Loucy (cell line): ENCODE data around the gene YBX2.

Experiments
- H2AFZ ChIP-seq: fragments of 200-600 bp; sonication (generic); 2 replicates; pipeline ENCODE4 v1.6.0; 2016; ENCODE audit warnings: antibody characterized with exemption, mild to moderate bottlenecking, low read length, moderate library complexity
- H3F3A ChIP-seq: fragments of 200-600 bp; 2 replicates; pipeline ENCODE4 v1.6.0; 2016; ENCODE audit warnings: antibody characterized with exemption, low read depth, mild to moderate bottlenecking
- H3K27me3 ChIP-seq: fragments of 200-600 bp; sonication (generic); 2 replicates; pipeline ENCODE4 v1.6.1; 2014; ENCODE audit warnings: low read length, mild to moderate bottlenecking; ENCODE audit not compliant: insufficient read depth, poor library complexity, severe bottlenecking
- H3K36me3 ChIP-seq: fragments of 200-600 bp; sonication (generic); 2 replicates; pipeline ENCODE4 v1.6.1; 2016; ENCODE audit warnings: low read length; ENCODE audit not compliant: insufficient read depth
- H3K4me1 ChIP-seq: fragments of 200-600 bp; sonication (generic); 2 replicates; pipeline ENCODE4 v1.5.1; 2014; ENCODE audit warnings: low read length, mild to moderate bottlenecking; ENCODE audit not compliant: insufficient read depth, poor library complexity, severe bottlenecking
- H3K4me2 ChIP-seq: fragments of 200-600 bp; sonication (generic); 2 replicates; pipeline ENCODE4 v1.6.0; 2014; ENCODE audit warnings: antibody characterized with exemption, low read length, low read depth, mild to moderate bottlenecking; ENCODE audit not compliant: poor library complexity, severe bottlenecking
- H3K4me3 ChIP-seq: fragments of 200-600 bp; sonication (generic); 2 replicates; pipeline ENCODE4 v1.5.1; 2014; ENCODE audit warnings: low read length, mild to moderate bottlenecking, mixed read lengths; ENCODE audit not compliant: poor library complexity, severe bottlenecking
- H3K79me2 ChIP-seq: fragments of 200-600 bp; sonication (generic); 2 replicates; pipeline ENCODE4 v1.6.1; 2014; ENCODE audit warnings: low read length; ENCODE audit not compliant: insufficient read depth
- H3K9ac ChIP-seq: fragments of 200-600 bp; sonication (generic); 2 replicates; pipeline ENCODE4 v1.6.0; 2014; ENCODE audit warnings: mild to moderate bottlenecking, low read depth, low read length, moderate library complexity; ENCODE audit not compliant: poor library complexity, severe bottlenecking
- H3K9me2 ChIP-seq: fragments of 200-600 bp; sonication (generic); replicated peaks from 2 replicates; pipeline ENCODE4 v1.6.1; 2016; ENCODE audit warnings: low read depth, low read length, mixed read lengths
- H3K9me3 ChIP-seq: fragments of 200-600 bp; sonication (generic); 2 replicates; pipeline ENCODE4 v1.6.1; 2014; ENCODE audit warnings: mild to moderate bottlenecking, antibody characterized with exemption, low read length, low read depth; ENCODE audit not compliant: insufficient read depth
- H4K20me1 ChIP-seq: fragments of 200-600 bp; sonication (generic); 2 replicates; pipeline ENCODE4 v1.6.0; 2014; ENCODE audit warnings: antibody characterized with exemption, low read length, mild to moderate bottlenecking; ENCODE audit not compliant: insufficient read depth, poor library complexity, severe bottlenecking
- EZH2phosphoT487 ChIP-seq: fragments of 200-600 bp; IDR thresholded peaks from 2 replicates; pipeline ENCODE4 v1.6.1; 2018; ENCODE audit warnings: antibody characterized with exemption, mild to moderate bottlenecking, moderate library complexity, borderline replicate concordance
- TF ChIP-seq, protein P1 (sequence below): fragments of 200-600 bp; sonication (generic); conservative IDR thresholded peaks from 2 replicates; pipeline ENCODE4 v1.5.1; 2014; ENCODE audit warnings: mild to moderate bottlenecking, antibody characterized with exemption, low read length

YBX2 gene

DNA sequence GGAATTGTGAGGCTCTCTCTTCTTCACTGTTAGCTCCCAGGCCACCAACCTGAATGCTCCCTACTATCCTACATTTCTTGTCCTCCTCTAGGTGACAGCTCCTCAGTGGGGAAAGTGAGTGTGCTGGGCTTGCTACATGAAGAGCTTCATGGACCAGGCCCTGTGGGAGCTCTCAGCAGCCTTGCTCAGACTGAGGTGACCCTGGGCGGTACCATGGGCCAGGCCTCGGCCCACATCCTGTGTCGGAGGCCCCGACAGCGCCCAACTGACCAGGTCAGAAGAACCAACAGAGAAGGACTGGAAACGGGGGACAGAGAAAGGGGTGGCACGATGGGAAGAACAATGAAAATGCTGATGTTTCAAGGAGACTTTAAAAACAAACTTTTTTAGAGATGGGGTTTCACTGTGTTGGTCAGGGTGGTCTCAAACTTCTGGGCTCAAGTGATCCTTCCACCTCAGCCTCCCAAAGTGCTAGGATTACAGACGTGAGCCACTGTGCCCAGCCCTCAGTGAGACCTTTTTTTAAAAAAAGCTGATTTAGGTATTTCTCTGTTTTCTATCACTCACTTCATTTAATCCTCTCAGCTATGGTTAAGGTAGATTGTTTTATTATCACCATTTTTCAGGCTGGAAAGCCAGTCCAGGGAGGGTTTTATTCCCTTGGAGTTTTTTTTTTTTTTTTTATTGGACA, 37.5 kb downstream of the YBX2 start:
- Histone ChIP-seq H2AFZ (no peak overlapping the region), H3K4me3 (no peak overlapping the region), H3K9me3 (no peaks in the 10 kb centered on the region), H3K27me3 (no peaks in the 10 kb centered on the region), H3K9me2 (no peaks in the 10 kb centered on the region), H3K79me2 (peaks cover 25% of the 10 kb centered on the region), H3K4me2 (no peak overlapping the region), H3F3A (no peaks in the 10 kb centered on the region), H3K4me1 (peaks cover 13% of the 10 kb centered on the region), H3K36me3 (peaks cover 29% of the 10 kb centered on the region; the same call in 1 of the 2 replicates), H4K20me1 (peaks cover 9% of the 10 kb centered on the region), H3K9ac (no peak overlapping the region)
- TF ChIP-seq, protein P1, sequence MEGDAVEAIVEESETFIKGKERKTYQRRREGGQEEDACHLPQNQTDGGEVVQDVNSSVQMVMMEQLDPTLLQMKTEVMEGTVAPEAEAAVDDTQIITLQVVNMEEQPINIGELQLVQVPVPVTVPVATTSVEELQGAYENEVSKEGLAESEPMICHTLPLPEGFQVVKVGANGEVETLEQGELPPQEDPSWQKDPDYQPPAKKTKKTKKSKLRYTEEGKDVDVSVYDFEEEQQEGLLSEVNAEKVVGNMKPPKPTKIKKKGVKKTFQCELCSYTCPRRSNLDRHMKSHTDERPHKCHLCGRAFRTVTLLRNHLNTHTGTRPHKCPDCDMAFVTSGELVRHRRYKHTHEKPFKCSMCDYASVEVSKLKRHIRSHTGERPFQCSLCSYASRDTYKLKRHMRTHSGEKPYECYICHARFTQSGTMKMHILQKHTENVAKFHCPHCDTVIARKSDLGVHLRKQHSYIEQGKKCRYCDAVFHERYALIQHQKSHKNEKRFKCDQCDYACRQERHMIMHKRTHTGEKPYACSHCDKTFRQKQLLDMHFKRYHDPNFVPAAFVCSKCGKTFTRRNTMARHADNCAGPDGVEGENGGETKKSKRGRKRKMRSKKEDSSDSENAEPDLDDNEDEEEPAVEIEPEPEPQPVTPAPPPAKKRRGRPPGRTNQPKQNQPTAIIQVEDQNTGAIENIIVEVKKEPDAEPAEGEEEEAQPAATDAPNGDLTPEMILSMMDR: no peak
- TF ChIP-seq EZH2phosphoT487: no peak

DNA sequence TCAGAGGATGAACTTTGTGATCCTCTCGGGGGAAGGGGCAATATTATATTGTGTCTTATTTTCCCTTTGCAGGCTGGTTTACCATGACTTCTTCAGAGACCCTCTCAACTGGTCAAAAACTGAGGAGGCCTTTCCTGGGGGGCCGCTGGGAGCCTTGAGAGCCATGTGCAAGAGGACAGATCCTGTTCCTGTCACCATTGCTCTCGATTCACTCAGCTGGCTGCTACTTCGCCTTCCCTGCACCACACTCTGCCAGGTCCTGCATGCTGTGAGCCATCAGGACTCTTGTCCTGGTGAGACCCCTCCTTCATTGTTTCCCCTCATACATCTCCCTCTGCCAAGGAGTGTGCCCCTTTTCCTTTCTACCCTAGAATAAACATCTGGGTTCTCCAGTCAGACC, 39.9 kb downstream of the YBX2 start:
- Histone ChIP-seq H3K9ac (no peak overlapping the region), H3K9me3 (no peaks in the 10 kb centered on the region), H3K79me2 (peaks cover 44% of the 10 kb centered on the region), H3K27me3 (no peaks in the 10 kb centered on the region), H3K4me3 (no peak overlapping the region), H3K4me2 (no peak overlapping the region), H2AFZ (no peak overlapping the region), H3F3A (no peaks in the 10 kb centered on the region), H3K4me1 (peaks cover 26% of the 10 kb centered on the region), H3K36me3 (peaks cover 29% of the 10 kb centered on the region; the same call in 1 of the 2 replicates), H4K20me1 (peaks cover 24% of the 10 kb centered on the region), H3K9me2 (no peaks in the 10 kb centered on the region)
- TF ChIP-seq EZH2phosphoT487: no peak
- TF ChIP-seq, protein P1: no peak

DNA sequence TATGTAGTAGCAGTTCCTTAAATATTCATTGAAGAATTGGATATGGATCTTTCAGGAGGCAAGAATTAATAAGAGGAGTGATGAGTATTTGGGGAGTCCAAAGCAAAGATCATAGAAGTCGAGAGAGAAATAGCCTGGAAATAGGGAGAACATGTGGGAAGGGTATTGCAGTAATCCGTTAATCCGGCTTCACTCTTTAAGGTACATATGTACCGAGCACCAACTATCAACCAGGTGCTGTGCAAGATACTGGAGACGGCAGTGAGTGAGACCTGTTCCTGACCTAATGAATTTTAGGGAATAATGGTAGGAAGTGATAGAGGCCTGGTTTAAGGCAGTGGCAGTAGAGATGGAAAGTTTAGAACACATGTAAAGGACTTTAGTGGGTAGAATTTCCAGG, 41.4 kb downstream of the YBX2 start:
- Histone ChIP-seq H3K4me3 (peak overlapping the region; percentile 84), H3K9ac (peak overlapping the region; percentile 87), H3K27me3 (no peaks in the 10 kb centered on the region), H3K79me2 (peaks cover 58% of the 10 kb centered on the region), H3K4me1 (peaks cover 37% of the 10 kb centered on the region), H4K20me1 (peaks cover 35% of the 10 kb centered on the region), H3K36me3 (peaks cover 18% of the 10 kb centered on the region; the same call in 1 of the 2 replicates), H3K9me2 (no peaks in the 10 kb centered on the region), H2AFZ (no peak overlapping the region), H3K4me2 (peak overlapping the region; percentile 87), H3K9me3 (no peaks in the 10 kb centered on the region), H3F3A (no peaks in the 10 kb centered on the region)
- TF ChIP-seq, protein P1: no peak
- no peak for TF ChIP-seq EZH2phosphoT487
